IMR-90 (cell line): Measurements from ENCODE around the gene FUT4. TPM values are rescaled to one million over a fixed set of nuclear protein-coding genes. Genes with fewer than 3 reads are reported as not detected.

Source experiments
- ATAC-seq: fragments of 200-7000 bp; cut with Tn5 transposase; 2 replicates; pipeline ENCODE4 v1.9.1; 2020; ENCODE audit warnings: low read depth, mild to moderate bottlenecking, moderate library complexity
- BruUV-seq: library from RNA; stranded (reverse); fragments of 400-500 nt; replicated peaks from 2 replicates; lab custom pipeline; 2021; lab: Mats Ljungman, UMichigan
- CTCF ChIA-PET: fragments of 300-600 bp; formaldehyde crosslinking; extraction: SDS; loops from one replicate; lab custom pipeline; 2021; ENCODE audit warnings: antibody characterized with exemption; lab: Yijun Ruan, JAX
- POLR2A ChIA-PET: fragments of 300-600 bp; sonication (Branson Sonifier 250); formaldehyde crosslinking; loops from one replicate; lab custom pipeline; 2022; ENCODE audit warnings: antibody characterized with exemption; ENCODE audit not compliant: unreplicated experiment; lab: Charles Lee
- DNase-seq: peaks from one replicate; pipeline ENCODE4 v3.0.0; 2013
- H2AFZ ChIP-seq: replicated peaks from 2 replicates; pipeline ENCODE3; 2013; ENCODE audit warnings: low read length, mild to moderate bottlenecking; ENCODE audit not compliant: poor library complexity
- H2AK5ac ChIP-seq: 2 replicates; pipeline ENCODE4 v1.6.1; 2013; ENCODE audit warnings: low read depth, low read length, inconsistent platforms
- H2AK9ac ChIP-seq: replicated peaks from 2 replicates; pipeline ENCODE3; 2013; ENCODE audit warnings: mild to moderate bottlenecking, low read depth, low read length, moderate library complexity; ENCODE audit not compliant: poor library complexity
- H2BK120ac ChIP-seq: 2 replicates; pipeline ENCODE4 v1.6.1; 2013; ENCODE audit warnings: low read depth, low read length, inconsistent platforms
- H2BK15ac ChIP-seq: 3 replicates; pipeline ENCODE4 v1.6.1; 2013; ENCODE audit warnings: low read depth, low read length, inconsistent platforms
- H2BK20ac ChIP-seq: 2 replicates; pipeline ENCODE4 v1.6.1; 2013; ENCODE audit warnings: low read depth, mild to moderate bottlenecking, inconsistent platforms, low read length, moderate library complexity
- H2BK5ac ChIP-seq: 2 replicates; pipeline ENCODE4 v1.6.1; 2013; ENCODE audit warnings: mild to moderate bottlenecking, low read depth, low read length, inconsistent platforms; ENCODE audit not compliant: poor library complexity, severe bottlenecking
- H3K14ac ChIP-seq: replicated peaks from 2 replicates; pipeline ENCODE4 v1.6.1; 2013; ENCODE audit warnings: low read depth, low read length, inconsistent platforms
- H3K18ac ChIP-seq: 2 replicates; pipeline ENCODE4 v1.6.1; 2013; ENCODE audit warnings: low read depth, low read length, control low read depth
- H3K23ac ChIP-seq: 2 replicates; pipeline ENCODE4 v1.6.1; 2013; ENCODE audit warnings: low read depth, low read length, inconsistent platforms
- H3K27ac ChIP-seq: 2 replicates; pipeline ENCODE4 v1.5.1; 2013; ENCODE audit warnings: mild to moderate bottlenecking, control low read depth, low read length; ENCODE audit not compliant: insufficient read depth
- H3K27me3 ChIP-seq: 2 replicates; pipeline ENCODE4 v1.6.1; 2013; ENCODE audit warnings: low read length; ENCODE audit not compliant: control insufficient read depth, insufficient read depth
- H3K36me3 ChIP-seq: 2 replicates; pipeline ENCODE4 v1.6.1; 2013; ENCODE audit warnings: low read length, mixed read lengths; ENCODE audit not compliant: control insufficient read depth, insufficient read depth
- H3K4ac ChIP-seq: 2 replicates; pipeline ENCODE4 v1.6.1; 2013; ENCODE audit warnings: low read depth, low read length, inconsistent platforms
- H3K4me1 ChIP-seq: 2 replicates; pipeline ENCODE4 v1.6.1; 2013; ENCODE audit warnings: low read length, mixed read lengths; ENCODE audit not compliant: control insufficient read depth, insufficient read depth
- H3K4me2 ChIP-seq: 2 replicates; pipeline ENCODE4 v1.6.1; 2013; ENCODE audit warnings: low read depth, mild to moderate bottlenecking, control low read depth, low read length, moderate library complexity
- H3K4me3 ChIP-seq: 2 replicates; pipeline ENCODE4 v1.5.1; 2013; ENCODE audit warnings: low read depth, mild to moderate bottlenecking, control low read depth, low read length, moderate library complexity; ENCODE audit not compliant: insufficient read depth
- H3K56ac ChIP-seq: 2 replicates; pipeline ENCODE4 v1.6.1; 2013; ENCODE audit warnings: low read length, inconsistent platforms; ENCODE audit not compliant: insufficient read depth; ENCODE audit errors: extremely low read depth
- H3K79me1 ChIP-seq, 2 experiments: 2 replicates each; pipeline ENCODE4 v1.6.1; 2013; ENCODE audit warnings: low read length in 2 of 2, inconsistent platforms in 1 of 2, low read depth in 1 of 2
- H3K9ac ChIP-seq: 2 replicates; pipeline ENCODE4 v1.6.1; 2013; ENCODE audit warnings: low read depth, low read length, control low read depth
- H3K9me1 ChIP-seq: 2 replicates; pipeline ENCODE4 v1.6.1; 2013; ENCODE audit warnings: low read length, inconsistent platforms; ENCODE audit not compliant: insufficient read depth
- H3K9me3 ChIP-seq: 2 replicates; pipeline ENCODE4 v1.6.1; 2013; ENCODE audit warnings: low read length; ENCODE audit not compliant: control insufficient read depth, insufficient read depth
- H4K20me1 ChIP-seq: 2 replicates; pipeline ENCODE4 v1.6.1; 2013; ENCODE audit warnings: low read length, inconsistent platforms; ENCODE audit not compliant: insufficient read depth
- H4K5ac ChIP-seq: 2 replicates; pipeline ENCODE4 v1.6.1; 2013; ENCODE audit warnings: mild to moderate bottlenecking, low read depth, low read length, control low read depth
- H4K8ac ChIP-seq, 2 experiments: 2 replicates each; pipeline ENCODE4 v1.6.1; 2013; ENCODE audit warnings: low read depth in 2 of 2, low read length in 2 of 2, control low read depth in 1 of 2, inconsistent platforms in 1 of 2
- H4K91ac ChIP-seq: 2 replicates; pipeline ENCODE4 v1.6.1; 2013; ENCODE audit warnings: low read depth, low read length, inconsistent platforms; ENCODE audit not compliant: insufficient read depth
- CEBPB ChIP-seq: IDR thresholded peaks from 2 replicates; pipeline ENCODE4 v1.6.1; 2012; ENCODE audit warnings: low read depth, low read length, improper control_type of control experiment
- MXI1 ChIP-seq: IDR thresholded peaks from 2 replicates; pipeline ENCODE4 v1.6.1; 2012; ENCODE audit warnings: low read depth, mild to moderate bottlenecking, low read length, moderate library complexity, borderline replicate concordance
- RAD21 ChIP-seq: IDR thresholded peaks from 2 replicates; pipeline ENCODE4 v1.6.1; 2012; ENCODE audit warnings: low read length, improper control_type of control experiment
- RFX5 ChIP-seq: IDR thresholded peaks from 2 replicates; pipeline ENCODE4 v1.8.0; 2012; ENCODE audit warnings: low read depth, mild to moderate bottlenecking, low read length, moderate library complexity
- whole genome bisulfite sequencing, 2 experiments: methylation state at CpG; one replicate each; pipeline versions ENCODE4 v1.1.5 to v1.1.7; 2013; ENCODE audit warnings: missing lambda C conversion rate in 2 of 2; ENCODE audit not compliant: insufficient read length in 1 of 2; ENCODE audit errors: extremely low coverage in 2 of 2; 5-methylcytosine and 5-hydroxymethylcytosine counted together
- dilution Hi-C: fragments of 300-500 bp; cut with HindIII; formaldehyde crosslinking; loops from one replicate; pipeline ENCODE4 v1.14.3; 2018; ENCODE audit warnings: low sequenced_read_pairs; ENCODE audit not compliant: unreplicated experiment
- in situ Hi-C: fragments of 300-500 bp; cut with MboI; formaldehyde crosslinking; loops from 3 replicates; pipeline ENCODE4 v1.14.3; 2019; ENCODE audit warnings: low sequenced_read_pairs, inconsistent platforms, mixed read lengths
- intact Hi-C: fragments of 100-400 bp; cut with micrococcal nuclease; formaldehyde crosslinking; loops from 2 replicates; pipeline ENCODE4 v1.10.0; 2022
- polyA plus RNA-seq, 3 experiments: library from polyadenylated mRNA; depleted of rRNA; stranded (reverse); fragments of >200 nt; gene quantifications; 2 replicates each; pipeline ENCODE4 v1.2.3, GENCODE V29; 2012; ENCODE audit warnings: low replicate concordance in 1 of 3
- total RNA-seq: library from RNA; depleted of rRNA; stranded (reverse); fragments of >200 nt; gene quantifications from 2 replicates; pipeline ENCODE4 v1.2.3, GENCODE V29; 2012

FUT4 gene
- total and polyA plus RNA-seq, 2 of the 4 experiments (the other 2 are of a cell fraction) = 2.2 to 2.4 TPM

GRCh38 chr11:94526645-94527438 lies 16.9 kb upstream of the FUT4 start:
- BruUV-seq = no TSS peak
- POLR2A ChIA-PET = no interaction called here

More at GRCh38 chr11:94526645-94527438, 16.9 kb upstream of the FUT4 start:
- no peak overlapping the region for H2BK20ac ChIP-seq
- no peak for ATAC-seq
- H3K4me1 ChIP-seq = no peaks in the 10 kb centered on the region
- TF ChIP-seq RFX5 (no peak), MXI1 (no peak), CEBPB (peak; percentile 88), RAD21 (no peak)
- no peak overlapping the region for H4K5ac ChIP-seq
- no peak overlapping the region for H3K9ac ChIP-seq
- H3K4me2 ChIP-seq = no peak overlapping the region
- H3K27ac ChIP-seq = no peak overlapping the region
- in situ Hi-C loops (loop anchor here (10.0 kb wide), 1 partner anchor 48 kb away; no protein-coding TSS in a partner anchor), dilution Hi-C loops (no loop called here), intact Hi-C loops (loop anchor here (5.0 kb wide), 1 partner anchor 1900 kb away; no protein-coding TSS in a partner anchor)
- CTCF ChIA-PET = interaction anchor here (0.6 to 1.3 kb wide), 4 partner anchors 22 to 1152 kb away, joined by 3 to 4 read pairs (median 4); no protein-coding TSS in a partner anchor
- H3K56ac ChIP-seq = no peak overlapping the region
- no peak overlapping the region for H2AFZ ChIP-seq
- no peak overlapping the region for H3K4ac ChIP-seq
- no CpG with 5 or more reads among the region's 4 CpGs for WGBS, 2 experiments
- H3K18ac ChIP-seq = no peak overlapping the region
- H3K4me3 ChIP-seq = no peak overlapping the region
- H2BK5ac ChIP-seq = no peak overlapping the region
- H3K27me3 ChIP-seq = no peaks in the 10 kb centered on the region
- no peaks in the 10 kb centered on the region for H3K79me1 ChIP-seq
- no peak overlapping the region for H2BK15ac ChIP-seq
- H3K9me3 ChIP-seq = no peaks in the 10 kb centered on the region
- no peak overlapping the region for H3K23ac ChIP-seq
- no peak overlapping the region for H3K14ac ChIP-seq
- H2BK120ac ChIP-seq = no peak overlapping the region
- H2AK9ac ChIP-seq = no peak overlapping the region
- no peak overlapping the region for H2AK5ac ChIP-seq
- no peak overlapping the region for H4K8ac ChIP-seq
- peak; percentile 23 for DNase-seq
- H3K9me1 ChIP-seq = no peaks in the 10 kb centered on the region
- H4K91ac ChIP-seq = no peak overlapping the region
- no peaks in the 10 kb centered on the region for H3K36me3 ChIP-seq
- no peaks in the 10 kb centered on the region for H4K20me1 ChIP-seq
